Muscle of leg (tissue), 11 donors: ENCODE measurements around the gene ADNP. TPM values are rescaled to one million over a fixed set of nuclear protein-coding genes. Genes with fewer than 3 reads are reported as not detected.

Experiments
- DNase-seq: peaks from one replicate; pipeline ENCODE4 v3.0.0; 2013
- H3K27ac ChIP-seq: one replicate; pipeline ENCODE4 v1.5.1; 2013; ENCODE audit warnings: mild to moderate bottlenecking, low read length, control low read depth
- H3K27me3 ChIP-seq: one replicate; pipeline ENCODE4 v1.6.1; 2013; ENCODE audit warnings: low read length; ENCODE audit not compliant: control insufficient read depth, insufficient read depth
- H3K36me3 ChIP-seq: one replicate; pipeline ENCODE4 v1.6.1; 2013; ENCODE audit warnings: low read length; ENCODE audit not compliant: control insufficient read depth, insufficient read depth
- H3K4me1 ChIP-seq: one replicate; pipeline ENCODE4 v1.6.1; 2013; ENCODE audit warnings: low read length; ENCODE audit not compliant: control insufficient read depth, insufficient read depth
- H3K4me3 ChIP-seq: one replicate; pipeline ENCODE4 v1.5.1; 2013; ENCODE audit warnings: low read length, control low read depth
- H3K9me3 ChIP-seq: replicated peaks from 2 replicates; pipeline ENCODE4 v1.6.1; 2013; ENCODE audit warnings: low read depth, low read length; ENCODE audit not compliant: control insufficient read depth
- WGBS: methylation state at CpG from one replicate; pipeline ENCODE4 v1.1.5; 2013; ENCODE audit warnings: missing lambda C conversion rate; ENCODE audit not compliant: insufficient coverage; 5-methylcytosine and 5-hydroxymethylcytosine counted together
- polyA plus RNA-seq, 8 donors: library from polyadenylated mRNA; unstranded; fragments of 120-200 nt; gene quantifications; one replicate each; pipeline versions ENCODE4 v1.2.1 to v1.2.3, GENCODE V29; 2013; ENCODE audit warnings: inconsistent platforms in 1 of 8, low replicate concordance in 1 of 8; ENCODE audit not compliant: insufficient read length in 8 of 8, insufficient read depth in 1 of 8
- total RNA-seq: library from RNA; stranded (reverse); fragments of 120-200 nt; gene quantifications from one replicate; pipeline ENCODE4 v1.2.4, GENCODE V29; 2013

ADNP gene
- total and polyA plus RNA-seq, 9 donors, result 37.9 to 68.5 (median 54.6) TPM

GRCh38 chr20:50909413-50909812 is 21.8 kb downstream of the ADNP start:
- no peak overlapping the region for H3K27ac ChIP-seq
- H3K4me3 ChIP-seq, result no peak overlapping the region
- no peaks in the 10 kb centered on the region for H3K27me3 ChIP-seq
- no CpG with 5 or more reads among the region's 3 CpGs for WGBS
- no peaks in the 10 kb centered on the region for H3K4me1 ChIP-seq
- DNase-seq, result no peak
- H3K36me3 ChIP-seq, result peaks cover 9% of the 10 kb centered on the region
- no peaks in the 10 kb centered on the region for H3K9me3 ChIP-seq

- WGBS, result 69% methylated on average over 3 of the region's 6 CpGs
- no peaks in the 10 kb centered on the region for H3K9me3 ChIP-seq
- H3K36me3 ChIP-seq, result peaks cover 40% of the 10 kb centered on the region
- no peak overlapping the region for H3K27ac ChIP-seq
- DNase-seq, result no peak
- no peaks in the 10 kb centered on the region for H3K4me1 ChIP-seq
- H3K4me3 ChIP-seq, result no peak overlapping the region
- H3K27me3 ChIP-seq, result no peaks in the 10 kb centered on the region
Measured at GRCh38 chr20:50904067-50904570, 27.1 kb downstream of the ADNP start.

- H3K4me1 ChIP-seq, result no peaks in the 10 kb centered on the region
- DNase-seq, result no peak
- peaks cover 40% of the 10 kb centered on the region for H3K36me3 ChIP-seq
- H3K9me3 ChIP-seq, result no peaks in the 10 kb centered on the region
- H3K27me3 ChIP-seq, result no peaks in the 10 kb centered on the region
- no peak overlapping the region for H3K4me3 ChIP-seq
- H3K27ac ChIP-seq, result no peak overlapping the region
- WGBS, result 78% methylated on average over 3 of the region's 8 CpGs
Measured at GRCh38 chr20:50903353-50904051, 27.7 kb downstream of the ADNP start.

- H3K36me3 ChIP-seq, result peaks cover 49% of the 10 kb centered on the region
- H3K27me3 ChIP-seq, result no peaks in the 10 kb centered on the region
- no peaks in the 10 kb centered on the region for H3K4me1 ChIP-seq
- H3K9me3 ChIP-seq, result no peaks in the 10 kb centered on the region
- no peak for DNase-seq
- WGBS, result no CpG with 5 or more reads among the region's 1 CpG
- no peak overlapping the region for H3K27ac ChIP-seq
- H3K4me3 ChIP-seq, result no peak overlapping the region
Measured at GRCh38 chr20:50901301-50901700, 29.9 kb downstream of the ADNP start.

GRCh38 chr20:50900261-50900660 is 31.0 kb downstream of the ADNP start:
- Histone ChIP-seq H3K27me3 (no peaks in the 10 kb centered on the region), H3K36me3 (peaks cover 53% of the 10 kb centered on the region), H3K4me1 (no peaks in the 10 kb centered on the region), H3K27ac (no peak overlapping the region), H3K4me3 (no peak overlapping the region), H3K9me3 (no peaks in the 10 kb centered on the region)
- 100% methylated on average over 1 of the region's 7 CpGs for WGBS
- DNase-seq, result no peak

- Histone ChIP-seq H3K36me3 (peaks cover 60% of the 10 kb centered on the region), H3K4me3 (no peak overlapping the region), H3K27me3 (no peaks in the 10 kb centered on the region), H3K9me3 (no peaks in the 10 kb centered on the region), H3K4me1 (no peaks in the 10 kb centered on the region), H3K27ac (no peak overlapping the region)
- DNase-seq, result no peak
- WGBS, result no CpG with 5 or more reads among the region's 1 CpG
Measured at GRCh38 chr20:50898475-50898874, 32.8 kb downstream of the ADNP start.

- no peaks in the 10 kb centered on the region for H3K27me3 ChIP-seq
- 97% methylated on average over 4 of the region's 8 CpGs for WGBS
- peaks cover 61% of the 10 kb centered on the region for H3K36me3 ChIP-seq
Measured at GRCh38 chr20:50895111-50895830, 36.0 kb downstream of the ADNP start.

DNA sequence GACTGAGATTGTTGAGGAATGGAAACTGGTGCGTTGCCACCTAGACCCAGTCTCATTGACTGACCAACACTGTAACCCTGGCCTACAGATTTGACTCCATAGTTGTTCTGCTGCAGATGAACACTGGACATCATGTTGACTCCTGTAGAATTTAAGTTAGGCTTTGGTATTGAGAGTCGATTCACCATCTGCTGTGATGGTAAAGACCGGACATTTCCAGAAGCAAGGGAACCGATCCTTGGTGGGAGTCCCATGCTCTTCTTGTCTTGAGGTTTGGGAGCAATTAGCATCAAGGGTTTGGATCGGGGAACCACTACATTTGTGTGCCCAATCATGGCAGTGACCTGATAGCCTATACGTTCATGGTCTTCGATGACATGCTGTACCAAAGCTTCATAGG is 37.6 kb downstream of the ADNP start:
- Histone ChIP-seq H3K36me3 (peaks cover 64% of the 10 kb centered on the region), H3K4me1 (no peaks in the 10 kb centered on the region), H3K27ac (no peak overlapping the region), H3K27me3 (no peaks in the 10 kb centered on the region), H3K4me3 (no peak overlapping the region), H3K9me3 (no peaks in the 10 kb centered on the region)
- DNase-seq, result no peak
- WGBS, result 94% methylated on average over 6 of the region's 7 CpGs

More at GRCh38 chr20:50895111-50895830, 36.0 kb downstream of the ADNP start:
- H3K9me3 ChIP-seq, result no peaks in the 10 kb centered on the region
- H3K4me3 ChIP-seq, result no peak overlapping the region
- H3K4me1 ChIP-seq, result no peaks in the 10 kb centered on the region
- DNase-seq, result no peak
- no peak overlapping the region for H3K27ac ChIP-seq

- no peak for DNase-seq
- Histone ChIP-seq H3K27ac (no peak overlapping the region), H3K4me1 (no peaks in the 10 kb centered on the region), H3K27me3 (no peaks in the 10 kb centered on the region), H3K4me3 (no peak overlapping the region), H3K9me3 (no peaks in the 10 kb centered on the region), H3K36me3 (peaks cover 56% of the 10 kb centered on the region)
- WGBS, result 89% methylated on average over 6 of the region's 8 CpGs
Measured at GRCh38 chr20:50892394-50892793, 38.8 kb downstream of the ADNP start.

GRCh38 chr20:50891138-50891537 is 40.1 kb downstream of the ADNP start:
- DNase-seq, result no peak
- 93% methylated on average over 4 of the region's 5 CpGs for WGBS

More at GRCh38 chr20:50891138-50891537, 40.1 kb downstream of the ADNP start:
- Histone ChIP-seq H3K27me3 (no peaks in the 10 kb centered on the region), H3K4me3 (no peak overlapping the region), H3K36me3 (peaks cover 52% of the 10 kb centered on the region), H3K4me1 (no peaks in the 10 kb centered on the region), H3K27ac (no peak overlapping the region), H3K9me3 (no peaks in the 10 kb centered on the region)
